Right atrium auricular region (tissue), 2 donors: ENCODE data around the gene ADGRE2. TPM values are rescaled to one million over a fixed set of nuclear protein-coding genes. Genes with fewer than 3 reads are reported as not detected.
"Not testable (repeated sequence)": the region's sequence is repeated elsewhere in the genome, so short reads cannot be mapped to it uniquely, and the experiment has no call there.

ENCODE experiments used
- DNase-seq: peaks from one replicate; pipeline ENCODE4 v3.0.0-alpha.2; 2019; ENCODE audit warnings: low spot score
- H3K27ac ChIP-seq, 2 donors: fragments of 200-600 bp; sonication (generic); 1 replicate in 1 of 2; 2 replicates in 1 of 2; pipeline ENCODE4 v1.5.1; 2016 to 2019
- H3K27me3 ChIP-seq, 2 donors: fragments of 200-600 bp; sonication (generic); one replicate each; pipeline versions ENCODE4 v1.5.1 to v1.6.0; 2017 to 2019
- H3K36me3 ChIP-seq: fragments of 200-600 bp; sonication (generic); one replicate; pipeline ENCODE4 v1.5.1; 2016
- H3K4me1 ChIP-seq, 2 donors: fragments of 200-600 bp; sonication (generic); one replicate each; pipeline versions ENCODE4 v1.5.1 to v1.6.0; 2017 to 2019
- H3K4me3 ChIP-seq, 2 donors: fragments of 200-600 bp; sonication (generic); 1 replicate in 1 of 2; 2 replicates in 1 of 2; pipeline ENCODE4 v1.5.1; 2017 to 2019; ENCODE audit warnings: mild to moderate bottlenecking in 1 of 2, moderate library complexity in 1 of 2
- H3K9me3 ChIP-seq, 2 donors: fragments of 200-600 bp; sonication (generic); one replicate each; pipeline ENCODE4 v1.5.1; 2019
- total RNA-seq, 2 donors: library from RNA; depleted of rRNA; stranded (reverse); fragments of >200 nt; gene quantifications; one replicate each; pipeline ENCODE4 v1.1.0, GENCODE V29; 2016
- TF ChIP-seq, protein P1 (sequence below), 2 donors: fragments of 200-600 bp; sonication (generic); IDR thresholded peaks; one replicate each; pipeline ENCODE4 v1.5.1; 2019; ENCODE audit warnings: antibody characterized with exemption in 2 of 2

The ADGRE2 gene
- total RNA-seq, 2 donors from 2014 or later: 1.1 to 1.6 TPM

DNA sequence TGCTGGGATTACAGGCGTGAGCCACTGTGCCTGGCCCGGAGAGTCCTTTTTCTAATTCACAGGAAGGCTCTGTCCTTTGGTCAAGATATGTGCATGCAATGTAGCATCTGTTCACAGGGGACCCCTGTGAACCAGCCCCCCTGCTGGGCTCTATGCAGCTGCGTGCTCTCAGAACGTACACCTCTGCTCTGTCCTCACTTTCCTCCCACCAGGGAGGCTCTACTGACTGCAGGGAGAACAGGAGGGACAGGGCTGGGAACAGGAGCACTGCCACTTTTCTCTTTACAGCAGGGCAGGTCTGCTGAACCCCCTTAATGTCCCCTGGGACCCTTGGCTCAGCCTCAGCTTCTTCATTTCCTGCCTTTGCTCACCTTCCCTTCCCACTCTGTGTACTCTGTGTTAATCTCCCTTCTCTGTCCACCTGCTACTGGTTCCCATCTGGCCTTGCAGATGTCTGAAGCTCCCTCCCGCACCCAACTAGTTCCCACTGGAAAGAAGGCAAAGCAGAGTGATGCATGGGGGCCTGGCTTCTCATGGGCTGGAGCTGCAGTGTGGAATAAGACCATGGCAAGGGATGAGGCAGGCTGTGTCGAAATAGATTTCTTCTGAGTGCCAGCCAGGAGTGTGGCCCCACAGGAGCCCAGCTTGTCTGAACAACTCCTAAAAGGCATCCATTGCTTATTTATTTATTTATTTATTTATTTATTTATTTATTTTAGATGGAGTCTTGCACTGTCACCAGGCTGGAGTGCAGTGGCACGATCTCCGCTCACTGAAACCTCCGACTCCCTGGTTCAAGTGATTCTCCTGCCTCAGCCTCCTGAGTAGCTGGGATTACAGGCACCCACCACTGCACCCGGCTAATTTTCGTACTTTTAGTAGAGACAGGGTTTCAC, 7.2 kb downstream of the ADGRE2 start:
- no peak overlapping the region for H3K27ac ChIP-seq
- TF ChIP-seq, protein P1, sequence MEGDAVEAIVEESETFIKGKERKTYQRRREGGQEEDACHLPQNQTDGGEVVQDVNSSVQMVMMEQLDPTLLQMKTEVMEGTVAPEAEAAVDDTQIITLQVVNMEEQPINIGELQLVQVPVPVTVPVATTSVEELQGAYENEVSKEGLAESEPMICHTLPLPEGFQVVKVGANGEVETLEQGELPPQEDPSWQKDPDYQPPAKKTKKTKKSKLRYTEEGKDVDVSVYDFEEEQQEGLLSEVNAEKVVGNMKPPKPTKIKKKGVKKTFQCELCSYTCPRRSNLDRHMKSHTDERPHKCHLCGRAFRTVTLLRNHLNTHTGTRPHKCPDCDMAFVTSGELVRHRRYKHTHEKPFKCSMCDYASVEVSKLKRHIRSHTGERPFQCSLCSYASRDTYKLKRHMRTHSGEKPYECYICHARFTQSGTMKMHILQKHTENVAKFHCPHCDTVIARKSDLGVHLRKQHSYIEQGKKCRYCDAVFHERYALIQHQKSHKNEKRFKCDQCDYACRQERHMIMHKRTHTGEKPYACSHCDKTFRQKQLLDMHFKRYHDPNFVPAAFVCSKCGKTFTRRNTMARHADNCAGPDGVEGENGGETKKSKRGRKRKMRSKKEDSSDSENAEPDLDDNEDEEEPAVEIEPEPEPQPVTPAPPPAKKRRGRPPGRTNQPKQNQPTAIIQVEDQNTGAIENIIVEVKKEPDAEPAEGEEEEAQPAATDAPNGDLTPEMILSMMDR (IDR thresholded peaks at IDR 0.05): no peak
- no peaks in the 10 kb centered on the region for H3K9me3 ChIP-seq
- no peaks in the 10 kb centered on the region for H3K36me3 ChIP-seq
- DNase-seq: no peak
- no peak overlapping the region for H3K4me3 ChIP-seq
- H3K4me1 ChIP-seq: no peaks in the 10 kb centered on the region
- H3K27me3 ChIP-seq: no peaks in the 10 kb centered on the region

GRCh38 chr19:14770136-14770535, 8.2 kb downstream of the ADGRE2 start:
- H3K9me3 ChIP-seq: no peaks in the 10 kb centered on the region
- no peak overlapping the region for H3K27ac ChIP-seq
- no peak overlapping the region for H3K4me3 ChIP-seq
- no peaks in the 10 kb centered on the region for H3K27me3 ChIP-seq
- no peak for DNase-seq
- no peaks in the 10 kb centered on the region for H3K4me1 ChIP-seq
- H3K36me3 ChIP-seq: no peaks in the 10 kb centered on the region
- TF ChIP-seq, protein P1 (IDR thresholded peaks at IDR 0.05): no peak

DNA sequence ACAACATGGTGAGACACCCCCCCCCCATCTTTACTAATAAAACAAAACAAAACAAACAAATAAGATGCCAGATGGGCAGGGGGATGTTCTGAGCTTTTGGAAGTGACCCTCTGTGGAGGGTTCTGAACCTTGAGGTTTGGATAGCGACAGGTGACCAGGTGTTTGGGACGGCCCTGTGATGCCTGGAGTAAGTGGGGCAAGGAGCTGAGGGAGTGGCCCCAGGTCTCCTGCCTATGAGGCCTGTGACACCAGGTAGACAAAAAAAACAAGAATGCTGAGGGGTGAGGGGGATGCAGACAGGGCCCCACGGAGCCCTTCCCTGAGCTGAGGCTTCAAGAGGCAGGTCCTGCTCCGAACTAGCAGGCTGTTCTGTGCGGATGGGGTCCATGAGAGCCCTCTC, 9.2 kb downstream of the ADGRE2 start:
- Histone ChIP-seq H3K9me3 (no peaks in the 10 kb centered on the region), H3K4me3 (no peak overlapping the region), H3K27me3 (no peaks in the 10 kb centered on the region), H3K4me1 (no peaks in the 10 kb centered on the region), H3K27ac (no peak overlapping the region), H3K36me3 (no peaks in the 10 kb centered on the region)
- no peak for DNase-seq
- TF ChIP-seq, protein P1 (IDR thresholded peaks at IDR 0.05): no peak

- Histone ChIP-seq H3K4me1 (no peaks in the 10 kb centered on the region), H3K36me3 (no peaks in the 10 kb centered on the region), H3K4me3 (no peak overlapping the region), H3K27ac (no peak overlapping the region), H3K27me3 (no peaks in the 10 kb centered on the region), H3K9me3 (no peaks in the 10 kb centered on the region)
- TF ChIP-seq, protein P1 (IDR thresholded peaks at IDR 0.05): no peak
- DNase-seq: no peak
Measured at GRCh38 chr19:14768001-14768400, 10.4 kb downstream of the ADGRE2 start.

DNA sequence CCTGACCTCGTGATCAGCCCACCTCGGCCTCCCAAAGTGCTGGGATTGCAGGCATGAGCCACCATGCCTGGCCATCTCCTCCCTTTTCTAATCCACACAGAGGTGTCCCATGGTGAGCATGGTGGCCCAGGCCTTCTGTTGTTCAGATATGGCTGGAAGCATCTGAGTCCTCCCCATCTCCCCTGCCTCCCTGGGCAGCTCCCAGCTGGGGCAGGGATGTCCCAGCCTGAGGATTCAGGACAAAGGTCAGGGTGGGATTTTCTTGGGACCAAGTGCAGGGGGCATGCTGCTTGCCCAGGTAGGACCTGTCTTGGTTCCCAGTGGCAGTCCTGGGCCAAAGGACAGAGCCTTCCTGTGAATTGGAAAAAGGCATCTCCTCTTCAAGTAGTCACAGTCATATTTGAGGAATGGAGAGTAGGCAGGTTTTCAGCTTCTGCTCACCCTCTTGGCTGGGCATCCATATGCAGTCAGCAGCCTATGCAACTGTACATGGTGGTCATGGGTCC, 10.8 kb downstream of the ADGRE2 start:
- Histone ChIP-seq H3K4me3 (no peak overlapping the region), H3K27ac (no peak overlapping the region), H3K36me3 (no peaks in the 10 kb centered on the region), H3K9me3 (no peaks in the 10 kb centered on the region), H3K4me1 (no peaks in the 10 kb centered on the region), H3K27me3 (no peaks in the 10 kb centered on the region)
- TF ChIP-seq, protein P1 (IDR thresholded peaks at IDR 0.05): no peak
- DNase-seq: no peak

DNA sequence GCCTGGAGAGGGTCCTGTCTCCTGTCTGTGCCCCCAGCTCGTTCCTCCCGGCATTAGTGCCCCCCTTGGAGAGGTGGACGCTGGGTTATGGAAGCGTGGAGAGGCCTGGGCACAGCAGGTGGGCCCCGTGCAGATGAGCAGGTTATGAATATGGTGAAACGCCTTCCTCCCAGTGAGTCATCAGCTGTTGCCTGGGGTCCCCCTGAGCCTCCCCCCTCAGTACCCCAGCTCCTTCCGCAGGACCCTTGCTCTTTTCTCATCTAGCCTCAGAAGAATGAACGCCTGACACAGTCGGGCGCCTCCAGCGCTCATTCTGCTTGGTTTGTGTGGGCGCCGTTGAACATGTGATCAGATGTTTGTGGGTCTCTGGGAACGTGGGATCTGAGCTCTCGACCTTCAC, 12.5 kb downstream of the ADGRE2 start:
- not testable (repeated sequence) for H3K4me3 ChIP-seq, H3K9me3 ChIP-seq, H3K36me3 ChIP-seq, DNase-seq, H3K27me3 ChIP-seq, H3K4me1 ChIP-seq, H3K27ac ChIP-seq

- not testable (repeated sequence) for H3K4me1 ChIP-seq, H3K4me3 ChIP-seq, DNase-seq, H3K36me3 ChIP-seq, H3K27me3 ChIP-seq, H3K27ac ChIP-seq, H3K9me3 ChIP-seq
Measured at GRCh38 chr19:14765403-14765802, 13.0 kb downstream of the ADGRE2 start.
